Gastroesophageal sphincter (tissue), 3 donors: ENCODE data around the gene OLA1.

Experiments used
- CTCF ChIP-seq, 4 experiments: fragments of 200-600 bp in 2 of 4; fragments of 450-650 bp in 2 of 4; sonication (generic) in 1 of 4; IDR thresholded peaks; one replicate each; pipeline ENCODE4 v1.5.1; 2017 to 2019; ENCODE audit warnings: antibody characterized with exemption in 4 of 4, mild to moderate bottlenecking in 2 of 4, moderate library complexity in 2 of 4
- EP300 ChIP-seq: sonication (generic); formaldehyde crosslinking; IDR thresholded peaks from one replicate; pipeline ENCODE4 v1.6.1; 2017; ENCODE audit warnings: antibody characterized with exemption, mild to moderate bottlenecking
- POLR2A ChIP-seq, 2 donors: fragments of 450-650 bp; IDR thresholded peaks; one replicate each; pipeline ENCODE4 v1.6.1; 2017; ENCODE audit warnings: antibody characterized with exemption in 2 of 2, mild to moderate bottlenecking in 2 of 2, moderate library complexity in 1 of 2
- POLR2AphosphoS5 ChIP-seq: sonication (generic); formaldehyde crosslinking; IDR thresholded peaks from one replicate; pipeline ENCODE4 v1.6.1; 2017; ENCODE audit warnings: antibody characterized with exemption

GRCh38 chr2:174106736-174107135, 141.6 kb downstream of the OLA1 start:
- TF ChIP-seq CTCF (IDR thresholded peaks at IDR 0.05), result no peak
- TF ChIP-seq POLR2A (IDR thresholded peaks at IDR 0.05), result no peak
- no peak for TF ChIP-seq EP300
- TF ChIP-seq POLR2AphosphoS5, result no peak
